ENCODE results near the gene ARHGAP18.

Gene ARHGAP18

DNA sequence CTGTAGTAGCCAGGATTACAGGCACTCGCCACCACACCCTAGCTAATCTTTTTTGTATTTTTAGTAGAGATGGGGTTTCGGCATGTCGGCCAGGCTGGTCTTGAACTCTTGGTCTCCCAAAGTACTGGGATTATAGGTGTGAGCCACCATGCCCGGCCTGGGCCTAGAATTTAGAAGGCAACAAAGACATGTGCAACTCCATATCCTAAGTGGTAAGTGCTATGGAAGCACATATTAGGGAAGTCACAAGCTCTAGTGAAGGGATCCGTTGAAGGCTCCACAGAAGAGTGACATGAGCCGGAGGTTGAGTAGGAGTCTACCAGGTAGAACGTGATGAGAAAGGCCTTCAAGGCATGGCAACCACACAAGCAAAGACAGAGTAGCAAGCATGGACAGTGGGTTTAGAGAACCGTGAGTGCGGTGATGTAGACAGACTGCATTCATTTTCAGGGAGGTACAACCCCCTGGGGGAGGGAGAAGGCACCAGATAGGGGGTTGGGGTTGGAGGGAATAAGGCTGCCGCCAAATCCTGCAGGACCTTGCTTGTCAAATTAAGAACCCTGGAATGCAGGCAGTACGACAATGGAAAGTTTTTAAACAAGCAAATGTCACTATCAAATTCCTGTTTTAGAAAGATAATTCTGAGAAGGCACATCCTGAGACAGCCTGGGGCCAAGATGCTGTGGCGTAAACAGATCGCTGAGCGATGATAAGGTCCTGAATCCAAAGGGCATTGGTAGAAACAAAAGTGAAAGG, 50.2 kb downstream of the ARHGAP18 start:
- peak; percentile 65 for DNase-seq (ENCODE audit: low read depth)
- TF ChIP-seq, protein P1, sequence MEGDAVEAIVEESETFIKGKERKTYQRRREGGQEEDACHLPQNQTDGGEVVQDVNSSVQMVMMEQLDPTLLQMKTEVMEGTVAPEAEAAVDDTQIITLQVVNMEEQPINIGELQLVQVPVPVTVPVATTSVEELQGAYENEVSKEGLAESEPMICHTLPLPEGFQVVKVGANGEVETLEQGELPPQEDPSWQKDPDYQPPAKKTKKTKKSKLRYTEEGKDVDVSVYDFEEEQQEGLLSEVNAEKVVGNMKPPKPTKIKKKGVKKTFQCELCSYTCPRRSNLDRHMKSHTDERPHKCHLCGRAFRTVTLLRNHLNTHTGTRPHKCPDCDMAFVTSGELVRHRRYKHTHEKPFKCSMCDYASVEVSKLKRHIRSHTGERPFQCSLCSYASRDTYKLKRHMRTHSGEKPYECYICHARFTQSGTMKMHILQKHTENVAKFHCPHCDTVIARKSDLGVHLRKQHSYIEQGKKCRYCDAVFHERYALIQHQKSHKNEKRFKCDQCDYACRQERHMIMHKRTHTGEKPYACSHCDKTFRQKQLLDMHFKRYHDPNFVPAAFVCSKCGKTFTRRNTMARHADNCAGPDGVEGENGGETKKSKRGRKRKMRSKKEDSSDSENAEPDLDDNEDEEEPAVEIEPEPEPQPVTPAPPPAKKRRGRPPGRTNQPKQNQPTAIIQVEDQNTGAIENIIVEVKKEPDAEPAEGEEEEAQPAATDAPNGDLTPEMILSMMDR (IDR thresholded peaks at IDR 0.05; ENCODE audit: low read length, missing control alignments): no peak
- peak overlapping the region; percentile 47 for H3K4me3 ChIP-seq (replicated peaks; ENCODE audit: low read depth, low read length)

DNA sequence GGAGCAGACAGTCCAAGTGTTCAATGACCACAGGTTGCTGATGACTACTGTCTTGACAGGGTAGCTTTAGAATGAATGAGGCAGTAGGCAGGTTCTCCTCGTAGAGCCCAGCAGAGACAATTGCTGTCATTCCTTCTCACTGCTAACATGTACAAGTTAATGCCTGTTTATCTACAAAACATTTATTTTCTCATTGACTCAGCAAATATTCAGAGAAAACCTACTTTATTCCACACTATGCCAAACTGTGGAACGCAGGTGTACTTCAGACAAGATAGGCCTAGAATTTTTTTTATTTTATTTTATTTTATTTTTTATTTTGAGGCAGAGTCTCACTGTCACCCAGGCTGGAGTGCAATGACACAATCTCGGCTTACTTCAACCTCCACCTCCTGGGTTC, 50.8 kb downstream of the ARHGAP18 start:
- H3K4me3 ChIP-seq (replicated peaks; ENCODE audit: low read depth, low read length): no peak overlapping the region
- no peak for DNase-seq (ENCODE audit: low read depth)
- TF ChIP-seq, protein P1 (IDR thresholded peaks at IDR 0.05; ENCODE audit: low read length, missing control alignments): no peak

DNA sequence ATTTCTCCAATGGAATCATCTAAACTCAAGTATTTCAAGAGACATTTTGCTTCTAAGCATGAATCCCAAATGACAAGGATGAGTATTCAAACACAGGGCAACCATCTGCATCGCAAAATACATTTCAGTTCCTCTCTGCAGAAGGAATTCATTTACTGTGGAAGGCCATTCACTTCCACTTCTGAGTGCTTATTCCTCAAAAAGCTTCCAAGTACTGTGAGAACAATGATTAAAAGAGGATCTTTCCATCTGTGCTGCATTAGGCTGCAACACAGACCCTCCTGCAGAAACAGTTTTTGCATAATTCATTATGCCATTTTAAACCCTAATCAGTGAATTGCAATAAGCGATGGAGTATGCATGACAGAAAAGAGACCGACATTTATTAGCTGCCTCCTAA, 52.5 kb downstream of the ARHGAP18 start:
- no peak overlapping the region for H3K4me3 ChIP-seq (replicated peaks; ENCODE audit: low read depth, low read length)
- TF ChIP-seq, protein P1 (IDR thresholded peaks at IDR 0.05; ENCODE audit: low read length, missing control alignments): no peak
- DNase-seq (ENCODE audit: low read depth): no peak

DNA sequence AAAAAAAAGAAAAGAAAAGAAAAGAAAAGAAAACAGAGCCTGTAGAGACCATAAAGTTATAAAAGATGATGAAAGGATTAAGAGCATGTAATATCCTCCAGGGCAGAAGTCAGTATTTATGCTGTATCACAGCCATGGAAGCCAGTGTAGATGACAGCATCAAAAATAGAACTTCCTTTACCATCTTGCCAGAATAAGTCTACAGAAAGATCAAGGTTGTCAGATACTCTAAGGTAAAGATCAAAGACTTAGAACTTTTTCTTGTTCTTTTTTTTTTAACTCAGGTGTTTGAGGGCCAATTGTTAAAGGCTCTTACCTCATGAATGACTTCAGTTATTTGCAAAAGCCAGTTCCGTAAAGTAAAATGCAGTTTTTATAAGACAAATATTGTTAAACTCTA, 54.6 kb downstream of the ARHGAP18 start:
- TF ChIP-seq, protein P1 (IDR thresholded peaks at IDR 0.05; ENCODE audit: low read length, missing control alignments): no peak
- no peak for DNase-seq (ENCODE audit: low read depth)

DNA sequence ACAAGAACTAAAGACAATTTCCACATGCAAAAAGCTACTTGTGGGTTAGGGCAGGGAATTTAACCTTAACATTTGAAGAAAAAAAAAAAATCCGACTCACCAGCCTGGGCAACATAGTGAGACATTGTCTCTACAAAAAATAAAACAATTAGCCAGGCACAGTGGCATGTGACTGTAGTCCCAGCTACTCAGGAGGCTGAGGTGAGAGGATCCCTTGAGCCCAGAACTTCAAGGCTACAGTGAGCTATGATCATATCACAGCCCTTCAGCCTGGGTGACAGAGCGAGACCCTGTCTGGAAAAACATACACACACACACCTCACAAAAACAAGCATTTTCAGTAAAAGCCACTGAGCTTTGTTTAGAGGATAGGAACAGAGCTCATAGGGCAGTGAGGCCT, 56.2 kb downstream of the ARHGAP18 start:
- DNase-seq (ENCODE audit: low read depth): no peak
- no peak overlapping the region for H3K4me3 ChIP-seq (replicated peaks; ENCODE audit: low read depth, low read length)
- TF ChIP-seq, protein P1 (IDR thresholded peaks at IDR 0.05; ENCODE audit: low read length, missing control alignments): no peak

More for the DNA sequence above, 54.6 kb downstream of the ARHGAP18 start:
- no peak overlapping the region for H3K4me3 ChIP-seq (replicated peaks; ENCODE audit: low read depth, low read length)

DNA sequence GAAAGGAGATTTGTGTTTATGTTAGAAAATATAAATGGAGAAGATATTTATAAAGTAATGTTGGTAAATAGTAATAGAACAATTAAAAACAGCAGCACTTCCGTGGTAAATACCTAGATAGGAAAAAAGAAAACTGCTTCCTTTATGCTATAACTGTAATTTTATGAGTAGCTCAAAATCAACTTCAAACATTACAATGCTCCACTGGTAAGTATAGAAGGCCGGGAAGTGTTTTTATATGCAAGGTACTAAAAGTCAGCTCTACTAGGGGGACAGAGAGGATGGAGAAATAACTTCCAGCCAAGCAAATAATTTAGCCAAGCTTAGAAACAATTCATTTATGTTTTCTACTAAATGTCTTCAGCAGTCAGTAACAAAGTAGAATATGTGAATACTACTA, 56.7 kb downstream of the ARHGAP18 start:
- no peak overlapping the region for H3K4me3 ChIP-seq (replicated peaks; ENCODE audit: low read depth, low read length)
- DNase-seq (ENCODE audit: low read depth): no peak
- TF ChIP-seq, protein P1 (IDR thresholded peaks at IDR 0.05; ENCODE audit: low read length, missing control alignments): no peak

DNA sequence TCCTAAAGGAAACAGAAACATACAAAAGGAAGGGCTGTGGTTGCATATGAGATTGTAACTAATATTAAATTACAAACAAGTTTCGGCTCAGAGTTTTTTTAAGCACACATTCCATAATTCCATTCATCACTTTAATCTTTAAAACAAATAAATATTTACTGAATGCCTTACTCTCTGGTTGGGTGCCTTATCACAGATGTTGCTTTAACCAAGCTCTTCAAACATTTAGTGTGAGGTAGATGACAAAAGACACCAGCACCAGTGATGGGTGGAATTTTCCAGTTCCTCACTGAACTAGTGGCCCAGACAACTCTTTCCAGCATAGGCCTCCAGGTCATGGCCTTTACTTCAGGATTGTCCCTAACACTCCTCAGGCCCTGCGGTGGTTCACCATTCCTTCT, 58.7 kb downstream of the ARHGAP18 start:
- TF ChIP-seq, protein P1 (IDR thresholded peaks at IDR 0.05; ENCODE audit: low read length, missing control alignments): no peak
- no peak for DNase-seq (ENCODE audit: low read depth)
- H3K4me3 ChIP-seq (replicated peaks; ENCODE audit: low read depth, low read length): no peak overlapping the region

All from fibroblast of pulmonary artery (primary cell).